GM23338 (cell line): ENCODE measurements around the gene SLC37A1. TPM values are rescaled to one million over a fixed set of nuclear protein-coding genes. Genes with fewer than 3 reads are reported as not detected.

ENCODE experiments used
- ATAC-seq: fragments of 200-7000 bp; cut with Tn5 transposase; 3 replicates; pipeline ENCODE4 v1.9.1; 2020
- DNase-seq: peaks from one replicate; pipeline ENCODE4 v3.0.0-alpha.2; 2015; ENCODE audit warnings: low spot score
- H2AFZ ChIP-seq: fragments of 200-600 bp; sonication (generic); 2 replicates; pipeline ENCODE4 v1.8.0; 2016; ENCODE audit warnings: antibody characterized with exemption, mild to moderate bottlenecking, moderate library complexity
- H3F3A ChIP-seq: fragments of 200-600 bp; sonication (generic); replicated peaks from 2 replicates; pipeline ENCODE4 v1.8.0; 2017; ENCODE audit warnings: antibody characterized with exemption, mixed run types, low read depth
- H3K27ac ChIP-seq: fragments of 200-600 bp; sonication (generic); 2 replicates; pipeline ENCODE4 v1.6.1; 2016; ENCODE audit warnings: low read depth
- H3K27me3 ChIP-seq: fragments of 200-600 bp; sonication (generic); 2 replicates; pipeline ENCODE4 v1.8.0; 2016; ENCODE audit warnings: mild to moderate bottlenecking, mixed run types, moderate library complexity; ENCODE audit not compliant: insufficient read depth
- H3K36me3 ChIP-seq: fragments of 200-600 bp; sonication (generic); 2 replicates; pipeline ENCODE4 v1.8.0; 2016; ENCODE audit warnings: mild to moderate bottlenecking; ENCODE audit not compliant: insufficient read depth
- H3K4me1 ChIP-seq: fragments of 200-600 bp; sonication (generic); 2 replicates; pipeline ENCODE4 v1.8.0; 2016; ENCODE audit warnings: mild to moderate bottlenecking, moderate library complexity; ENCODE audit not compliant: insufficient read depth
- H3K4me2 ChIP-seq: fragments of 200-600 bp; sonication (generic); 2 replicates; pipeline ENCODE4 v1.7.1; 2017; ENCODE audit warnings: mixed run types
- H3K4me3 ChIP-seq: fragments of 200-600 bp; sonication (generic); 2 replicates; pipeline ENCODE4 v1.6.1; 2016; ENCODE audit warnings: mixed run types
- H3K79me2 ChIP-seq: fragments of 200-600 bp; sonication (generic); replicated peaks from 2 replicates; pipeline ENCODE4 v1.8.0; 2017; ENCODE audit warnings: mild to moderate bottlenecking; ENCODE audit not compliant: insufficient read depth
- H3K9me2 ChIP-seq: fragments of 200-600 bp; sonication (generic); 2 replicates; pipeline ENCODE4 v1.8.0; 2017; ENCODE audit not compliant: insufficient read depth
- H4K20me1 ChIP-seq: fragments of 200-600 bp; sonication (generic); replicated peaks from 2 replicates; pipeline ENCODE4 v1.8.0; 2017; ENCODE audit warnings: mild to moderate bottlenecking; ENCODE audit not compliant: insufficient read depth
- H3K27ac Mint-ChIP-seq: 2 replicates; pipeline ENCODE4 v1.8.0; 2020; ENCODE audit warnings: inconsistent platforms, mild to moderate bottlenecking, moderate library complexity, mixed read lengths
- H3K27me3 Mint-ChIP-seq: 3 replicates; pipeline ENCODE4 v1.8.0; 2022; ENCODE audit warnings: low read depth, mild to moderate bottlenecking, moderate library complexity, mixed read lengths, inconsistent platforms; ENCODE audit not compliant: insufficient read depth, poor library complexity
- H3K36me3 Mint-ChIP-seq: 3 replicates; pipeline ENCODE4 v1.8.0; 2021; ENCODE audit warnings: low read depth, mild to moderate bottlenecking, inconsistent platforms, moderate library complexity, mixed read lengths
- H3K4me1 Mint-ChIP-seq: 3 replicates; pipeline ENCODE4 v1.8.0; 2020; ENCODE audit warnings: mild to moderate bottlenecking, inconsistent platforms, mixed read lengths
- H3K4me3 Mint-ChIP-seq: 3 replicates; pipeline ENCODE4 v1.8.0; 2021; ENCODE audit warnings: moderate library complexity, mild to moderate bottlenecking, inconsistent platforms, mixed read lengths
- H3K9me3 Mint-ChIP-seq: 3 replicates; pipeline ENCODE4 v1.8.0; 2020; ENCODE audit warnings: moderate library complexity, mild to moderate bottlenecking, inconsistent platforms, mixed read lengths
- CREB1 ChIP-seq: fragments of 250-450 bp; sonication (Bioruptor Pico); IDR thresholded peaks from 2 replicates; pipeline ENCODE4 v1.5.0; 2020; ENCODE audit warnings: low read depth, mild to moderate bottlenecking, moderate library complexity
- ETS1 ChIP-seq: IDR thresholded peaks from 2 replicates; pipeline ENCODE4 v1.6.1; 2016; ENCODE audit warnings: antibody characterized with exemption
- EZH2 ChIP-seq: fragments of 200-600 bp; sonication (generic); IDR thresholded peaks from one replicate; pipeline ENCODE4 v1.8.0; 2017; ENCODE audit warnings: antibody characterized with exemption, mild to moderate bottlenecking, low read depth; ENCODE audit not compliant: unreplicated experiment
- EZH2phosphoT487 ChIP-seq: fragments of 200-600 bp; sonication (generic); IDR thresholded peaks from one replicate; pipeline ENCODE4 v1.8.1; 2018; ENCODE audit warnings: antibody characterized with exemption; ENCODE audit not compliant: unreplicated experiment
- JUNB ChIP-seq: IDR thresholded peaks from one replicate; pipeline ENCODE4 v1.6.1; 2016; ENCODE audit warnings: antibody characterized with exemption; ENCODE audit not compliant: unreplicated experiment
- NANOG ChIP-seq: IDR thresholded peaks from 2 replicates; pipeline ENCODE4 v1.6.1; 2016; ENCODE audit warnings: antibody characterized with exemption, borderline replicate concordance
- POLR2AphosphoS5 ChIP-seq: IDR thresholded peaks from 2 replicates; pipeline ENCODE4 v1.6.1; 2016; ENCODE audit warnings: antibody characterized with exemption, low read depth
- REST ChIP-seq: IDR thresholded peaks from one replicate; pipeline ENCODE4 v1.6.1; 2018; ENCODE audit warnings: antibody characterized with exemption; ENCODE audit not compliant: unreplicated experiment
- STAT1 ChIP-seq: IDR thresholded peaks from one replicate; pipeline ENCODE4 v1.6.1; 2016; ENCODE audit warnings: antibody characterized with exemption; ENCODE audit not compliant: unreplicated experiment
- ZNF114 ChIP-seq: fragments of 250-450 bp; sonication (Bioruptor Pico); IDR thresholded peaks from 2 replicates; pipeline ENCODE4 v1.5.0; 2020; ENCODE audit warnings: mild to moderate bottlenecking, moderate library complexity
- ZNF331 ChIP-seq: fragments of 250-450 bp; sonication (Bioruptor Pico); IDR thresholded peaks from 2 replicates; pipeline ENCODE4 v1.5.0; 2020; ENCODE audit warnings: low read depth, mild to moderate bottlenecking, moderate library complexity
- ZNF462 ChIP-seq: fragments of 250-450 bp; sonication (Bioruptor Pico); IDR thresholded peaks from 2 replicates; pipeline ENCODE4 v1.5.0; 2020; ENCODE audit warnings: mild to moderate bottlenecking, moderate library complexity
- polyA plus RNA-seq: library from polyadenylated mRNA; unstranded; fragments of >200 nt; fragmentation: Nextera tagmentation; extraction: Ambion mirVana; gene quantifications from 2 replicates; pipeline ENCODE4 v1.2.1, GENCODE V29; 2016
- total RNA-seq: library from RNA; depleted of rRNA; stranded (reverse); fragments of >200 nt; shearing (Covaris generic); gene quantifications from 2 replicates; pipeline ENCODE4 v1.2.3, GENCODE V29; 2014
- TF ChIP-seq, protein P1 (sequence below), 2 experiments: fragments of 200-600 bp in 1 of 2; sonication (generic) in 1 of 2; conservative IDR thresholded peaks; 2 replicates each; pipeline versions ENCODE4 v1.5.1 to v1.6.1; 2016 to 2017; ENCODE audit warnings: antibody characterized with exemption in 2 of 2, low read depth in 2 of 2, mild to moderate bottlenecking in 2 of 2, moderate library complexity in 1 of 2

Gene SLC37A1
- total and polyA plus RNA-seq, 2 experiments from 2014 or later = 14.0 to 30.3 TPM

DNA sequence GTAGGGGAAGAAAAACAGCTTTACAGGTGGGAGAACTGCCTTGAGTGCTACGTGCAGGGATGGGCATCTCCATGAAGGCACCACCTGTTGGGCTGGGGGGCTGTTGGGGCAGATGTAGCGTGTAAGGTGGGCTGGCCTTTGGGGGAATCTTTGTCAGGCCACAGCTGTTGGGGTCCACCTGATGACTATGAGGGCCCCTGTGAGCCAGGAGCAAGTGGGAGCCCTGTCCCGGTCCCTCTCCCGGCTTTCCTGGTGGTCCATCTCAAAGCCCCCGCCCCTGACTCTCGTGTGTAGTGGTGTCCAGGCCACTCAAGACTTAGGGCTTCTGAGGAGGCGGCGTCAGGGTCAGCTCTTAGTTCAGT is 13.5 kb downstream of the SLC37A1 start:
- H3K27ac Mint-ChIP-seq = no peak overlapping the region
- Histone ChIP-seq H3F3A (peaks cover 5% of the 10 kb centered on the region), H3K9me2 (no peaks in the 10 kb centered on the region), H3K36me3 (peaks cover 6% of the 10 kb centered on the region; the same call in 1 of the 2 replicates), H3K4me2 (no peak overlapping the region), H3K79me2 (peaks cover 24% of the 10 kb centered on the region), H3K4me3 (no peak overlapping the region), H3K27ac (no peak overlapping the region), H3K27me3 (no peaks in the 10 kb centered on the region), H4K20me1 (peaks cover 8% of the 10 kb centered on the region; the same call in 1 of the 2 replicates), H2AFZ (no peak overlapping the region), H3K4me1 (peaks cover 25% of the 10 kb centered on the region)
- peaks cover 20% of the 10 kb centered on the region for H3K27me3 Mint-ChIP-seq
- H3K9me3 Mint-ChIP-seq = no peaks in the 10 kb centered on the region
- no peak for DNase-seq
- no peak for ATAC-seq
- no peak overlapping the region; the same call in 2 of the 3 replicates for H3K4me3 Mint-ChIP-seq
- TF ChIP-seq ZNF331 (CRISPR knock-in tag) (no peak), ZNF462 (CRISPR knock-in tag) (no peak), EZH2 (no peak), STAT1 (no peak), JUNB (no peak), ZNF114 (CRISPR knock-in tag) (no peak), ETS1 (no peak), REST (no peak), POLR2AphosphoS5 (no peak), EZH2phosphoT487 (no peak), CREB1 (CRISPR knock-in tag) (no peak), NANOG (no peak)
- TF ChIP-seq, protein P1, sequence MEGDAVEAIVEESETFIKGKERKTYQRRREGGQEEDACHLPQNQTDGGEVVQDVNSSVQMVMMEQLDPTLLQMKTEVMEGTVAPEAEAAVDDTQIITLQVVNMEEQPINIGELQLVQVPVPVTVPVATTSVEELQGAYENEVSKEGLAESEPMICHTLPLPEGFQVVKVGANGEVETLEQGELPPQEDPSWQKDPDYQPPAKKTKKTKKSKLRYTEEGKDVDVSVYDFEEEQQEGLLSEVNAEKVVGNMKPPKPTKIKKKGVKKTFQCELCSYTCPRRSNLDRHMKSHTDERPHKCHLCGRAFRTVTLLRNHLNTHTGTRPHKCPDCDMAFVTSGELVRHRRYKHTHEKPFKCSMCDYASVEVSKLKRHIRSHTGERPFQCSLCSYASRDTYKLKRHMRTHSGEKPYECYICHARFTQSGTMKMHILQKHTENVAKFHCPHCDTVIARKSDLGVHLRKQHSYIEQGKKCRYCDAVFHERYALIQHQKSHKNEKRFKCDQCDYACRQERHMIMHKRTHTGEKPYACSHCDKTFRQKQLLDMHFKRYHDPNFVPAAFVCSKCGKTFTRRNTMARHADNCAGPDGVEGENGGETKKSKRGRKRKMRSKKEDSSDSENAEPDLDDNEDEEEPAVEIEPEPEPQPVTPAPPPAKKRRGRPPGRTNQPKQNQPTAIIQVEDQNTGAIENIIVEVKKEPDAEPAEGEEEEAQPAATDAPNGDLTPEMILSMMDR (conservative IDR thresholded peaks at IDR 0.05; ENCODE audit: low read depth in 2 of 2) = no peak
- peaks cover 54% of the 10 kb centered on the region for H3K4me1 Mint-ChIP-seq
- H3K36me3 Mint-ChIP-seq = peaks cover 25% of the 10 kb centered on the region
